SK-N-SH (cell line): ENCODE measurements around the gene TSHZ3. TPM values are rescaled to one million over a fixed set of nuclear protein-coding genes. Genes with fewer than 3 reads are reported as not detected.

Experiments used
- CTCF ChIA-PET: fragments of 300-600, 350-600 bp; formaldehyde crosslinking; extraction: SDS; loops from one replicate; lab custom pipeline; 2021; lab: Yijun Ruan, JAX
- POLR2A ChIA-PET: fragments of 350-600 bp; sonication (Branson Sonifier 250); formaldehyde crosslinking; extraction: SDS; loops from one replicate; lab custom pipeline; 2020; ENCODE audit warnings: antibody characterized with exemption, inconsistent platforms; lab: Yijun Ruan, JAX
- DNase-seq: peaks from one replicate; pipeline ENCODE4 v3.0.0; 2012
- H2AFZ ChIP-seq: fragments of 200-600 bp; sonication (generic); 2 replicates; pipeline ENCODE4 v1.8.1; 2016; ENCODE audit warnings: antibody characterized with exemption, mild to moderate bottlenecking, low read depth
- H3F3A ChIP-seq: fragments of 200-600 bp; sonication (generic); replicated peaks from 2 replicates; pipeline ENCODE3; 2016; ENCODE audit warnings: antibody characterized with exemption, mild to moderate bottlenecking; ENCODE audit not compliant: insufficient read depth
- H3K27ac ChIP-seq, 2 experiments: fragments of 200-500 bp in 1 of 2; fragments of 200-600 bp in 1 of 2; sonication (Bioruptor generic) in 1 of 2; sonication (generic), shearing (Covaris generic) in 1 of 2; 2 replicates each; pipeline versions ENCODE4 v1.5.1 to v1.6.1; 2014 to 2016; ENCODE audit warnings: low read depth in 2 of 2, inconsistent platforms in 1 of 2, low read length in 1 of 2, mild to moderate bottlenecking in 1 of 2, mixed read lengths in 1 of 2
- H3K27me3 ChIP-seq: fragments of 200-600 bp; sonication (generic), shearing (Covaris generic); 2 replicates; pipeline ENCODE4 v1.6.1; 2016; ENCODE audit warnings: mixed run types; ENCODE audit not compliant: insufficient read depth
- H3K36me3 ChIP-seq, 2 experiments: fragments of 200-500 bp in 1 of 2; fragments of 200-600 bp in 1 of 2; sonication (Bioruptor generic) in 1 of 2; sonication (generic) in 1 of 2; replicated peaks in 1 of 2; 2 replicates each; pipeline versions ENCODE3 to v1.5.1; 2014 to 2016; ENCODE audit warnings: low read length in 1 of 2, mild to moderate bottlenecking in 1 of 2; ENCODE audit not compliant: insufficient read depth in 2 of 2, control insufficient read depth in 1 of 2
- H3K4me1 ChIP-seq, 2 experiments: fragments of 200-500 bp in 1 of 2; fragments of 200-600 bp in 1 of 2; sonication (Bioruptor generic) in 1 of 2; sonication (generic), shearing (Covaris generic) in 1 of 2; 2 replicates each; pipeline versions ENCODE4 v1.5.1 to v1.6.1; 2014 to 2016; ENCODE audit warnings: low read depth in 1 of 2, low read length in 1 of 2, mixed run types in 1 of 2; ENCODE audit not compliant: insufficient read depth in 2 of 2, control insufficient read depth in 1 of 2
- H3K4me2 ChIP-seq: fragments of 200-600 bp; sonication (generic), shearing (Covaris generic); 2 replicates; pipeline ENCODE4 v1.6.1; 2017; ENCODE audit warnings: mixed run types
- H3K4me3 ChIP-seq, 2 experiments: fragments of 200-500 bp in 1 of 2; fragments of 200-600 bp in 1 of 2; sonication (Bioruptor generic) in 1 of 2; sonication (generic), shearing (Covaris generic) in 1 of 2; 2 replicates each; pipeline versions ENCODE4 v1.5.1 to v1.8.1; 2014 to 2016; ENCODE audit warnings: low read depth in 2 of 2, inconsistent platforms in 1 of 2, low read length in 1 of 2, mild to moderate bottlenecking in 1 of 2, mixed read lengths in 1 of 2, moderate library complexity in 1 of 2
- H3K79me2 ChIP-seq: fragments of 200-600 bp; sonication (generic); 2 replicates; pipeline ENCODE4 v1.8.1; 2017; ENCODE audit warnings: mild to moderate bottlenecking; ENCODE audit not compliant: insufficient read depth
- H3K9ac ChIP-seq: fragments of 200-600 bp; sonication (generic); 2 replicates; pipeline ENCODE4 v1.6.1; 2017; ENCODE audit warnings: mixed run types
- H3K9me2 ChIP-seq: fragments of 200-600 bp; sonication (generic); 2 replicates; pipeline ENCODE4 v1.6.1; 2017; ENCODE audit warnings: mixed run types
- H3K9me3 ChIP-seq: fragments of 200-600 bp; sonication (generic); 2 replicates; pipeline ENCODE4 v1.6.1; 2017; ENCODE audit warnings: mixed run types, mild to moderate bottlenecking, moderate library complexity
- H4K20me1 ChIP-seq: fragments of 200-600 bp; sonication (generic); 2 replicates; pipeline ENCODE4 v1.6.1; 2017; ENCODE audit warnings: mild to moderate bottlenecking, mixed run types; ENCODE audit not compliant: insufficient read depth
- CHD2 ChIP-seq: fragments of 150-350 bp; IDR thresholded peaks from 2 replicates; pipeline ENCODE4 v1.6.1; 2018; ENCODE audit warnings: low read length; ENCODE audit not compliant: partially characterized antibody
- CTCF ChIP-seq: fragments of 200-600 bp; sonication (generic); IDR thresholded peaks from 2 replicates; pipeline ENCODE4 v1.6.1; 2017; ENCODE audit warnings: antibody characterized with exemption, mild to moderate bottlenecking, moderate library complexity
- ELF1 ChIP-seq: IDR thresholded peaks from 2 replicates; pipeline ENCODE4 v1.4.0; 2012
- EP300 ChIP-seq, 2 experiments: IDR thresholded peaks; 2 replicates each; pipeline versions ENCODE4 v1.4.0 to v1.6.1; 2012; ENCODE audit warnings: borderline replicate concordance in 1 of 2, low read depth in 1 of 2, low read length in 1 of 2
- EZH2phosphoT487 ChIP-seq: fragments of 200-600 bp; sonication (generic); IDR thresholded peaks from 2 replicates; pipeline ENCODE4 v1.6.1; 2017; ENCODE audit warnings: low read depth, mixed run types, mild to moderate bottlenecking, antibody characterized with exemption, moderate library complexity, borderline replicate concordance
- FOSL2 ChIP-seq: IDR thresholded peaks from 2 replicates; pipeline ENCODE4 v1.4.0; 2012; ENCODE audit warnings: low read depth, mild to moderate bottlenecking, moderate library complexity, borderline replicate concordance
- FOXJ3 ChIP-seq: sonication (generic); formaldehyde crosslinking; IDR thresholded peaks from 2 replicates; pipeline ENCODE4 v1.5.1; 2020; ENCODE audit warnings: mild to moderate bottlenecking, missing genetic modification reagents
- FOXM1 ChIP-seq: IDR thresholded peaks from 2 replicates; pipeline ENCODE4 v1.4.0; 2012; ENCODE audit warnings: low read depth, mild to moderate bottlenecking
- GABPA ChIP-seq: IDR thresholded peaks from 2 replicates; pipeline ENCODE4 v1.4.0; 2012; ENCODE audit warnings: low read depth, mild to moderate bottlenecking
- GATA2 ChIP-seq: sonication (generic); formaldehyde crosslinking; IDR thresholded peaks from 2 replicates; pipeline ENCODE4 v1.5.0; 2020; ENCODE audit warnings: mild to moderate bottlenecking, missing genetic modification reagents
- IRF3 ChIP-seq: fragments of 150-350 bp; IDR thresholded peaks from 2 replicates; pipeline ENCODE4 v1.6.1; 2016; ENCODE audit warnings: mild to moderate bottlenecking, low read depth, low read length
- JUND ChIP-seq: IDR thresholded peaks from 2 replicates; pipeline ENCODE4 v1.4.0; 2012
- MAX ChIP-seq: IDR thresholded peaks from 2 replicates; pipeline ENCODE4 v1.4.0; 2012; ENCODE audit warnings: low read depth
- MEF2A ChIP-seq: IDR thresholded peaks from 2 replicates; pipeline ENCODE4 v1.4.0; 2012; ENCODE audit warnings: low read depth, borderline replicate concordance
- MXI1 ChIP-seq: IDR thresholded peaks from 2 replicates; pipeline ENCODE4 v1.6.1; 2012; ENCODE audit warnings: mild to moderate bottlenecking, low read depth, low read length, improper control_type of control experiment
- NFIC ChIP-seq: IDR thresholded peaks from 2 replicates; pipeline ENCODE4 v1.4.0; 2012; ENCODE audit warnings: borderline replicate concordance
- NRF1 ChIP-seq: IDR thresholded peaks from 2 replicates; pipeline ENCODE4 v1.6.1; 2012; ENCODE audit warnings: low read depth, mild to moderate bottlenecking, low read length
- PBX3 ChIP-seq: IDR thresholded peaks from 2 replicates; pipeline ENCODE4; 2012
- RAD21 ChIP-seq: IDR thresholded peaks from 2 replicates; pipeline ENCODE4 v1.6.1; 2012; ENCODE audit warnings: mild to moderate bottlenecking, low read length
- RFX5 ChIP-seq: IDR thresholded peaks from 2 replicates; pipeline ENCODE4 v1.6.1; 2012; ENCODE audit warnings: mild to moderate bottlenecking, improper control_type of control experiment, low read length
- SIN3A ChIP-seq: IDR thresholded peaks from 2 replicates; pipeline ENCODE4 v1.6.1; 2012; ENCODE audit warnings: low read depth, mild to moderate bottlenecking, low read length, moderate library complexity, borderline replicate concordance
- TAF1 ChIP-seq: IDR thresholded peaks from 2 replicates; pipeline ENCODE4 v1.6.1; 2012; ENCODE audit warnings: low read depth, mild to moderate bottlenecking, low read length, moderate library complexity, borderline replicate concordance
- TCF12 ChIP-seq: IDR thresholded peaks from 2 replicates; pipeline ENCODE4 v1.4.0; 2012
- USF1 ChIP-seq: IDR thresholded peaks from 2 replicates; pipeline ENCODE4 v1.4.0; 2012; ENCODE audit warnings: low read depth, borderline replicate concordance
- USF2 ChIP-seq: fragments of 150-350 bp; IDR thresholded peaks from 2 replicates; pipeline ENCODE4 v1.6.1; 2017; ENCODE audit warnings: antibody characterized with exemption, low read length, low read depth, borderline replicate concordance
- YY1 ChIP-seq: IDR thresholded peaks from 2 replicates; pipeline ENCODE4 v1.4.0; 2012; ENCODE audit warnings: low read depth, mild to moderate bottlenecking
- ZBTB33 ChIP-seq: IDR thresholded peaks from 2 replicates; pipeline ENCODE4 v1.4.0; 2012; ENCODE audit warnings: low read depth, borderline replicate concordance
- WGBS: methylation state at CpG from one replicate; pipeline ENCODE4 v1.1.6; 2017; ENCODE audit warnings: low lambda C conversion rate; 5-methylcytosine and 5-hydroxymethylcytosine counted together
- polyA plus RNA-seq, 3 experiments: library from polyadenylated mRNA; depleted of rRNA; stranded (reverse); fragments of >200 nt; gene quantifications; 2 replicates each; pipeline ENCODE4 v1.2.3, GENCODE V29; 2012

Gene TSHZ3
- polyA plus RNA-seq, 1 of the 3 experiments (the other 2 are of a cell fraction), result 3.3 TPM

GRCh38 chr19:31378404-31378803, 29.2 kb upstream of the TSHZ3 start:
- Histone ChIP-seq H3K4me1 (peaks cover 5 to 15% of the 10 kb centered on the region in 2 experiments; a peak in 1 of 4 replicates), H3K4me3 (no peak overlapping the region; a peak in 1 of 4 replicates), H3K4me2 (peak overlapping the region; percentile 37), H3K27ac (peak overlapping the region; percentile 54 to 88), H3K9me2 (no peaks in the 10 kb centered on the region), H4K20me1 (peaks cover 4% of the 10 kb centered on the region; the same call in 1 of the 2 replicates), H3K9ac (no peak overlapping the region), H3K9me3 (no peaks in the 10 kb centered on the region), H3F3A (peaks cover 19% of the 10 kb centered on the region), H3K79me2 (no peaks in the 10 kb centered on the region), H2AFZ (no peak overlapping the region), H3K36me3 (no peaks in the 10 kb centered on the region), H3K27me3 (no peaks in the 10 kb centered on the region)
- ChIA-PET POLR2A (no interaction called here), CTCF (interaction anchor here (0.9 to 1.3 kb wide), 3 partner anchors 14 to 40 kb away, joined by 3 read pairs; no protein-coding TSS in a partner anchor)
- peak; percentile 75 for DNase-seq
- WGBS, result 3% methylated on average over 4 of the region's 4 CpGs
- TF ChIP-seq USF1, result no peak
- peak; percentile 87 for TF ChIP-seq CHD2
- TF ChIP-seq TAF1, result no peak
- peak; percentile 30; the same call in 1 of the 2 replicates for TF ChIP-seq ELF1
- peak; percentile 60 for TF ChIP-seq MEF2A
- no peak for TF ChIP-seq GABPA
- TF ChIP-seq FOXM1, result 0 out of 2 replicates have a peak, but pooled peaks have one; percentile 70
- peak; percentile 77 for TF ChIP-seq NFIC
- TF ChIP-seq IRF3, result no peak
- peak; percentile 66 for TF ChIP-seq SIN3A
- peak; percentile 11; the same call in 1 of the 2 replicates for TF ChIP-seq RAD21
- TF ChIP-seq PBX3, result peak; percentile 97
- no peak for TF ChIP-seq NRF1
- TF ChIP-seq JUND, result peak; percentile 92
- peak; percentile 62 for TF ChIP-seq GATA2 (CRISPR knock-in tag)
- TF ChIP-seq USF2, result no peak
- no peak for TF ChIP-seq CTCF
- peak; percentile 84; the same call in 1 of the 2 replicates for TF ChIP-seq FOSL2
- peak; percentile 48; the same call in 1 of the 2 replicates for TF ChIP-seq FOXJ3
- no peak for TF ChIP-seq EZH2phosphoT487
- TF ChIP-seq RFX5, result no peak
- TF ChIP-seq ZBTB33, result peak; percentile 58; the same call in 1 of the 2 replicates
- TF ChIP-seq MAX, result peak; percentile 42
- peak; percentile 54; the same call in 1 of the 2 replicates for TF ChIP-seq MXI1
- peak; percentile 95 to 98 for TF ChIP-seq EP300 (IDR thresholded peaks at IDR 0.05; ENCODE audit: borderline replicate concordance in 1 of 2, low read depth in 1 of 2, low read length in 1 of 2)
- TF ChIP-seq TCF12, result peak; percentile 100
- TF ChIP-seq YY1, result no peak
